A673 (cell line): ENCODE data around the gene CAPN13. TPM values are rescaled to one million over a fixed set of nuclear protein-coding genes. Genes with fewer than 3 reads are reported as not detected.

Experiments used
- BruUV-seq: library from RNA; stranded (reverse); fragments of 400-500 nt; replicated peaks from 2 replicates; lab custom pipeline; 2021; lab: Mats Ljungman, UMichigan
- CTCF ChIA-PET: fragments of 300-600 bp; sonication (Branson Sonifier 250); formaldehyde crosslinking; loops from one replicate; lab custom pipeline; 2022; ENCODE audit warnings: antibody characterized with exemption; lab: Charles Lee
- POLR2A ChIA-PET: fragments of 300-600 bp; sonication (Branson Sonifier 250); formaldehyde crosslinking; loops from one replicate; lab custom pipeline; 2022; ENCODE audit warnings: antibody characterized with exemption; ENCODE audit not compliant: low non-redundant PET; lab: Charles Lee
- DNase-seq: peaks from one replicate; pipeline ENCODE4 v3.0.0-alpha.2; 2015; ENCODE audit warnings: low spot score
- H3K27ac ChIP-seq: fragments of 200-600 bp; sonication (generic); 2 replicates; pipeline ENCODE4 v1.5.1; 2016; ENCODE audit warnings: mixed run types, low read depth, mild to moderate bottlenecking, mixed read lengths, antibody characterized with exemption, low read length; ENCODE audit not compliant: poor library complexity, severe bottlenecking
- H3K27me3 ChIP-seq: fragments of 200-600 bp; sonication (generic); replicated peaks from 2 replicates; pipeline ENCODE4 v1.6.1; 2017; ENCODE audit warnings: mixed run types, low read depth, mild to moderate bottlenecking, mixed read lengths, antibody characterized with exemption, low read length; ENCODE audit not compliant: insufficient read depth, poor library complexity
- H3K36me3 ChIP-seq: fragments of 200-600 bp; sonication (generic); 2 replicates; pipeline ENCODE4 v1.6.1; 2016; ENCODE audit warnings: mixed run types, mild to moderate bottlenecking, mixed read lengths, antibody characterized with exemption, low read length; ENCODE audit not compliant: insufficient read depth, poor library complexity, severe bottlenecking
- H3K4me1 ChIP-seq: fragments of 200-600 bp; sonication (generic); 2 replicates; pipeline ENCODE4 v1.6.1; 2017; ENCODE audit warnings: mixed run types, mild to moderate bottlenecking, mixed read lengths, antibody characterized with exemption, low read length; ENCODE audit not compliant: insufficient read depth, poor library complexity, severe bottlenecking
- H3K4me3 ChIP-seq: fragments of 200-600 bp; sonication (generic); 2 replicates; pipeline ENCODE4 v1.5.1; 2016; ENCODE audit warnings: low read depth, mixed run types, mild to moderate bottlenecking, mixed read lengths, low read length; ENCODE audit not compliant: poor library complexity, severe bottlenecking
- H3K9me3 ChIP-seq: fragments of 200-600 bp; sonication (generic); 2 replicates; pipeline ENCODE4 v1.6.1; 2016; ENCODE audit warnings: mixed run types, low read depth, mild to moderate bottlenecking, mixed read lengths, antibody characterized with exemption, low read length; ENCODE audit not compliant: poor library complexity, severe bottlenecking
- EZH2 ChIP-seq: fragments of 200-600 bp; sonication (generic); IDR thresholded peaks from 2 replicates; pipeline ENCODE4 v1.6.1; 2017; ENCODE audit warnings: borderline replicate concordance, low read depth, mild to moderate bottlenecking, mixed read lengths, antibody characterized with exemption, low read length; ENCODE audit not compliant: poor library complexity, severe bottlenecking
- intact Hi-C: fragments of 100-400 bp; cut with micrococcal nuclease; formaldehyde crosslinking; loops from one replicate; pipeline ENCODE4 v1.10.0; 2022; ENCODE audit not compliant: unreplicated experiment
- total RNA-seq: library from RNA; stranded (reverse); gene quantifications from 2 replicates; pipeline ENCODE4 v1.2.3, GENCODE V29; 2021
- TF ChIP-seq, protein P1 (sequence below): fragments of 300-800, 200-600 bp; sonication (generic); conservative IDR thresholded peaks from 2 replicates; pipeline ENCODE4 v1.5.1; 2017; ENCODE audit warnings: low read depth, mild to moderate bottlenecking, antibody characterized with exemption, low read length, moderate library complexity, mixed read lengths

Gene CAPN13
- total RNA-seq, 1 experiment from 2014 or later: not detected

DNA sequence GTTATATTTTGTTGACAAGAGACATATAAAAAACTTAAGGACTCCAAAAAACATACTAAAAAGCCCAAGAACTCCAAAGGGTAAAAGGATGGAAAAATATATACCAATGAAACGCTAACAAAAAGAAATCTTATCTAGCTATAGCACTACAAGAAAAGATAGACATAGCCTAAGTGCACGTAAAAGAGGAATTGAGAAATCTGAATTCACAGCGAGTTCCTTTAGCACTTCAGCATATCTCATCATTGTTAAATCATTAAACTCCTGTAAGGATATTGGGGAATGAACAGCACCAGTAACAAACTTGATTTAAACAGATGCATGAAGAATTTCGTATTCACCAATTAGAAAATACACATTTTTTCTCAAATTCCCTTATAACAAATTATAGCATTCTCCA, 134.1 kb downstream of the CAPN13 start:
- intact Hi-C loops: no loop called here
- Histone ChIP-seq H3K27ac (no peak overlapping the region), H3K27me3 (peaks cover 4% of the 10 kb centered on the region), H3K4me1 (no peaks in the 10 kb centered on the region), H3K36me3 (no peaks in the 10 kb centered on the region), H3K4me3 (no peak overlapping the region), H3K9me3 (peaks cover 20% of the 10 kb centered on the region)
- POLR2A ChIA-PET: no interaction called here
- no peak for DNase-seq
- TF ChIP-seq, protein P1, sequence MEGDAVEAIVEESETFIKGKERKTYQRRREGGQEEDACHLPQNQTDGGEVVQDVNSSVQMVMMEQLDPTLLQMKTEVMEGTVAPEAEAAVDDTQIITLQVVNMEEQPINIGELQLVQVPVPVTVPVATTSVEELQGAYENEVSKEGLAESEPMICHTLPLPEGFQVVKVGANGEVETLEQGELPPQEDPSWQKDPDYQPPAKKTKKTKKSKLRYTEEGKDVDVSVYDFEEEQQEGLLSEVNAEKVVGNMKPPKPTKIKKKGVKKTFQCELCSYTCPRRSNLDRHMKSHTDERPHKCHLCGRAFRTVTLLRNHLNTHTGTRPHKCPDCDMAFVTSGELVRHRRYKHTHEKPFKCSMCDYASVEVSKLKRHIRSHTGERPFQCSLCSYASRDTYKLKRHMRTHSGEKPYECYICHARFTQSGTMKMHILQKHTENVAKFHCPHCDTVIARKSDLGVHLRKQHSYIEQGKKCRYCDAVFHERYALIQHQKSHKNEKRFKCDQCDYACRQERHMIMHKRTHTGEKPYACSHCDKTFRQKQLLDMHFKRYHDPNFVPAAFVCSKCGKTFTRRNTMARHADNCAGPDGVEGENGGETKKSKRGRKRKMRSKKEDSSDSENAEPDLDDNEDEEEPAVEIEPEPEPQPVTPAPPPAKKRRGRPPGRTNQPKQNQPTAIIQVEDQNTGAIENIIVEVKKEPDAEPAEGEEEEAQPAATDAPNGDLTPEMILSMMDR: no peak
- TF ChIP-seq EZH2: no peak
- CTCF ChIA-PET: no interaction called here
- BruUV-seq: no TSS peak
